H9 (cell line): ENCODE results near the gene CLINT1. TPM values are rescaled to one million over a fixed set of nuclear protein-coding genes. Genes with fewer than 3 reads are reported as not detected.
"Not testable (repeated sequence)": the region's sequence is repeated elsewhere in the genome, so short reads cannot be mapped to it uniquely, and the experiment has no call there.

Source experiments
- DNase-seq: peaks from one replicate; pipeline ENCODE4 v3.0.0-alpha.2; 2017
- H2AFZ ChIP-seq: one replicate; pipeline ENCODE4 v1.6.1; 2013; ENCODE audit warnings: mild to moderate bottlenecking, low read length, control low read depth, moderate library complexity
- H2AK5ac ChIP-seq: 2 replicates; pipeline ENCODE4 v1.6.1; 2013; ENCODE audit warnings: low read length, control low read depth, mixed read lengths; ENCODE audit not compliant: insufficient read length
- H2BK120ac ChIP-seq: one replicate; pipeline ENCODE4 v1.6.1; 2013; ENCODE audit warnings: low read depth, mild to moderate bottlenecking, low read length, control low read depth, inconsistent platforms; ENCODE audit not compliant: poor library complexity, severe bottlenecking
- H2BK12ac ChIP-seq: 2 replicates; pipeline ENCODE4 v1.6.1; 2013; ENCODE audit warnings: low read length, control low read depth, mixed read lengths, low read depth; ENCODE audit not compliant: insufficient read length
- H2BK15ac ChIP-seq: 2 replicates; pipeline ENCODE4 v1.6.1; 2013; ENCODE audit warnings: low read depth, low read length, control low read depth
- H2BK20ac ChIP-seq: one replicate; pipeline ENCODE4 v1.6.1; 2013; ENCODE audit warnings: low read depth, mild to moderate bottlenecking, low read length, control low read depth, inconsistent platforms; ENCODE audit not compliant: poor library complexity, severe bottlenecking
- H2BK5ac ChIP-seq: 2 replicates; pipeline ENCODE4 v1.6.1; 2013; ENCODE audit warnings: low read length, control low read depth, mixed read lengths; ENCODE audit not compliant: insufficient read length
- H3K14ac ChIP-seq: 2 replicates; pipeline ENCODE4 v1.6.1; 2013; ENCODE audit warnings: low read length, control low read depth; ENCODE audit not compliant: insufficient read depth
- H3K18ac ChIP-seq: 2 replicates; pipeline ENCODE4 v1.6.1; 2013; ENCODE audit warnings: low read depth, mild to moderate bottlenecking, mixed read lengths, low read length, control low read depth; ENCODE audit not compliant: insufficient read length
- H3K23ac ChIP-seq: 2 replicates; pipeline ENCODE4 v1.6.1; 2013; ENCODE audit warnings: low read length, control low read depth, mixed read lengths, low read depth; ENCODE audit not compliant: insufficient read length
- H3K23me2 ChIP-seq: 2 replicates; pipeline ENCODE4 v1.6.1; 2013; ENCODE audit warnings: low read depth, mild to moderate bottlenecking, mixed read lengths, low read length, control low read depth; ENCODE audit not compliant: insufficient read length, poor library complexity, severe bottlenecking
- H3K27ac ChIP-seq: 2 replicates; pipeline ENCODE4 v1.5.1; 2013; ENCODE audit warnings: low read length, control low read depth, mixed read lengths, low read depth; ENCODE audit not compliant: insufficient read length
- H3K27me3 ChIP-seq: 2 replicates; pipeline ENCODE4 v1.6.1; 2013; ENCODE audit warnings: low read length, control low read depth, inconsistent platforms; ENCODE audit not compliant: insufficient read depth
- H3K4ac ChIP-seq: 2 replicates; pipeline ENCODE4 v1.6.1; 2013; ENCODE audit warnings: low read depth, mild to moderate bottlenecking, control low read depth, inconsistent platforms, low read length, moderate library complexity
- H3K4me1 ChIP-seq: 2 replicates; pipeline ENCODE4 v1.6.1; 2013; ENCODE audit warnings: low read length, control low read depth, inconsistent platforms; ENCODE audit not compliant: insufficient read depth
- H3K4me2 ChIP-seq: 2 replicates; pipeline ENCODE4 v1.6.1; 2013; ENCODE audit warnings: low read length, control low read depth, mixed read lengths; ENCODE audit not compliant: insufficient read length, insufficient read depth
- H3K56ac ChIP-seq: 2 replicates; pipeline ENCODE4 v1.6.1; 2013; ENCODE audit warnings: low read depth, mild to moderate bottlenecking, mixed read lengths, low read length, control low read depth; ENCODE audit not compliant: insufficient read length
- H3K79me1 ChIP-seq: 2 replicates; pipeline ENCODE4 v1.6.1; 2013; ENCODE audit warnings: low read depth, mild to moderate bottlenecking, moderate library complexity, low read length, control low read depth, inconsistent platforms; ENCODE audit not compliant: insufficient read depth, poor library complexity, severe bottlenecking
- H3K79me2 ChIP-seq: 2 replicates; pipeline ENCODE4 v1.6.1; 2013; ENCODE audit warnings: low read length, control low read depth, inconsistent platforms; ENCODE audit not compliant: insufficient read depth
- H3K9ac ChIP-seq: 2 replicates; pipeline ENCODE4 v1.6.1; 2013; ENCODE audit warnings: low read length, control low read depth, mixed read lengths; ENCODE audit not compliant: insufficient read length; ENCODE audit errors: extremely low read depth
- H3K9me3 ChIP-seq: one replicate; pipeline ENCODE4 v1.6.1; 2013; ENCODE audit warnings: low read depth, low read length, inconsistent platforms; ENCODE audit not compliant: control insufficient read depth
- H3T11ph ChIP-seq: one replicate; pipeline ENCODE4 v1.6.1; 2013; ENCODE audit warnings: mild to moderate bottlenecking, low read length, control low read depth, inconsistent platforms
- H4K20me1 ChIP-seq: one replicate; pipeline ENCODE4 v1.6.1; 2013; ENCODE audit not compliant: control insufficient read depth, insufficient read length, insufficient read depth
- H4K5ac ChIP-seq: 2 replicates; pipeline ENCODE4 v1.6.1; 2013; ENCODE audit warnings: low read depth, mild to moderate bottlenecking, mixed read lengths, low read length, control low read depth; ENCODE audit not compliant: insufficient read length
- H4K8ac ChIP-seq: replicated peaks from 2 replicates; pipeline ENCODE4 v1.6.1; 2013; ENCODE audit warnings: low read length, control low read depth, mixed read lengths, low read depth; ENCODE audit not compliant: insufficient read length
- H4K91ac ChIP-seq: 2 replicates; pipeline ENCODE4 v1.6.1; 2013; ENCODE audit warnings: low read depth, mild to moderate bottlenecking, moderate library complexity, mixed read lengths, low read length, control low read depth; ENCODE audit not compliant: insufficient read length
- H3K27ac Mint-ChIP-seq, 3 experiments: 2 replicates in 2 of 3; 3 replicates in 1 of 3; pipeline ENCODE4 v1.8.0; 2020 to 2021; ENCODE audit warnings: mixed read lengths in 3 of 3, mild to moderate bottlenecking in 1 of 3, moderate library complexity in 1 of 3
- H3K27me3 Mint-ChIP-seq: 2 replicates; pipeline ENCODE4 v1.8.0; 2021; ENCODE audit warnings: low read depth, mild to moderate bottlenecking, moderate library complexity, mixed read lengths
- H3K36me3 Mint-ChIP-seq, 3 experiments: 2 replicates in 2 of 3; 3 replicates in 1 of 3; pipeline ENCODE4 v1.8.0; 2020 to 2021; ENCODE audit warnings: low read depth in 3 of 3, mixed read lengths in 3 of 3; ENCODE audit not compliant: insufficient read depth in 1 of 3
- H3K4me1 Mint-ChIP-seq, 2 experiments: 2 replicates each; pipeline ENCODE4 v1.8.0; 2020; ENCODE audit warnings: mixed read lengths in 2 of 2
- H3K4me3 Mint-ChIP-seq, 2 experiments: 2 replicates in 1 of 2; 3 replicates in 1 of 2; pipeline ENCODE4 v1.8.0; 2020 to 2021; ENCODE audit warnings: mild to moderate bottlenecking in 2 of 2, mixed read lengths in 2 of 2, moderate library complexity in 1 of 2
- H3K9me3 Mint-ChIP-seq, 2 experiments: 2 replicates in 1 of 2; 3 replicates in 1 of 2; pipeline ENCODE4 v1.8.0; 2020; ENCODE audit warnings: mild to moderate bottlenecking in 2 of 2, mixed read lengths in 2 of 2, moderate library complexity in 1 of 2
- CTCF ChIP-seq: fragments of 200-600 bp; sonication (generic); conservative IDR thresholded peaks from 3 replicates; pipeline ENCODE4 v1.8.0; 2021; ENCODE audit warnings: antibody characterized with exemption, mild to moderate bottlenecking
- WGBS: extraction: QIAGEN DNeasy Blood & Tissue Kit; methylation state at CpG from one replicate; pipeline ENCODE4 v1.1.7; 2013; ENCODE audit warnings: missing lambda C conversion rate, low lambda C conversion rate, mixed read lengths; ENCODE audit not compliant: insufficient read length; ENCODE audit errors: extremely low coverage; 5-methylcytosine and 5-hydroxymethylcytosine counted together
- total RNA-seq: library from RNA; stranded (reverse); gene quantifications from 2 replicates; pipeline ENCODE4 v1.2.1, GENCODE V29; 2021

Gene CLINT1
- total RNA-seq, 1 experiment from 2014 or later, result 79.1 TPM

GRCh38 chr5:157886796-157887380 is 27.9 kb upstream of the CLINT1 start:
- H3K27ac Mint-ChIP-seq, result no peak overlapping the region
- Histone ChIP-seq H3K9ac (no peak overlapping the region), H3K23me2 (no peaks in the 10 kb centered on the region), H2BK20ac (no peak overlapping the region), H3K14ac (no peak overlapping the region), H3K79me1 (no peaks in the 10 kb centered on the region), H3K23ac (no peak overlapping the region), H2AFZ (no peak overlapping the region), H3K4ac (no peak overlapping the region), H3T11ph (no peak overlapping the region), H4K5ac (no peak overlapping the region), H2BK120ac (no peak overlapping the region), H3K79me2 (no peaks in the 10 kb centered on the region), H3K27ac (no peak overlapping the region), H4K91ac (no peak overlapping the region), H4K20me1 (no peaks in the 10 kb centered on the region), H3K56ac (no peak overlapping the region), H3K18ac (no peak overlapping the region), H3K27me3 (no peaks in the 10 kb centered on the region), H3K4me2 (no peak overlapping the region), H3K4me1 (peaks cover 3% of the 10 kb centered on the region), H3K9me3 (no peaks in the 10 kb centered on the region), H2BK5ac (no peak overlapping the region), H2BK15ac (no peak overlapping the region), H2BK12ac (no peak overlapping the region), H2AK5ac (no peak overlapping the region), H4K8ac (no peak overlapping the region)
- peaks cover 10 to 13% of the 10 kb centered on the region in 2 experiments for H3K4me1 Mint-ChIP-seq
- H3K9me3 Mint-ChIP-seq, result peaks cover 30 to 35% of the 10 kb centered on the region in 2 experiments
- H3K36me3 Mint-ChIP-seq, result peaks cover 7 to 34% (median 9%) of the 10 kb centered on the region in 3 experiments
- no CpG with 5 or more reads among the region's 27 CpGs for WGBS
- no peak overlapping the region; a peak in 1 of 5 replicates for H3K4me3 Mint-ChIP-seq
- peaks cover 39% of the 10 kb centered on the region for H3K27me3 Mint-ChIP-seq
- no peak for TF ChIP-seq CTCF
- no peak for DNase-seq

GRCh38 chr5:157885051-157885450 is 26.1 kb upstream of the CLINT1 start:
- Mint-ChIP-seq H3K27me3 (peaks cover 55% of the 10 kb centered on the region), H3K9me3 (peaks cover 31 to 36% of the 10 kb centered on the region in 2 experiments), H3K4me1 (peaks cover 22% of the 10 kb centered on the region in 2 experiments), H3K36me3 (peaks cover 7 to 34% (median 10%) of the 10 kb centered on the region in 3 experiments)
- H4K5ac ChIP-seq, H2BK20ac ChIP-seq, H2BK120ac ChIP-seq, H3K27ac ChIP-seq, H4K91ac ChIP-seq, H3K14ac ChIP-seq, H3K23me2 ChIP-seq, H3K79me2 ChIP-seq, H2BK5ac ChIP-seq, H3K79me1 ChIP-seq, H2BK15ac ChIP-seq, DNase-seq, H3K9ac ChIP-seq, H3K4ac ChIP-seq, H4K8ac ChIP-seq, H3K4me3 Mint-ChIP-seq, H3K56ac ChIP-seq, H3K4me2 ChIP-seq, H3K4me1 ChIP-seq, H2AK5ac ChIP-seq, H3K27me3 ChIP-seq, H3K18ac ChIP-seq, H2BK12ac ChIP-seq, H4K20me1 ChIP-seq, H3K27ac Mint-ChIP-seq, H3K23ac ChIP-seq, H3K9me3 ChIP-seq, H3T11ph ChIP-seq, H2AFZ ChIP-seq: not testable (repeated sequence)
- no CpG with 5 or more reads among the region's 1 CpG for WGBS
